Measurements from ENCODE around the gene ZSWIM2.
"Not testable (repeated sequence)": the region's sequence is repeated elsewhere in the genome, so short reads cannot be mapped to it uniquely, and the experiment has no call there.

Gene ZSWIM2, protein sequence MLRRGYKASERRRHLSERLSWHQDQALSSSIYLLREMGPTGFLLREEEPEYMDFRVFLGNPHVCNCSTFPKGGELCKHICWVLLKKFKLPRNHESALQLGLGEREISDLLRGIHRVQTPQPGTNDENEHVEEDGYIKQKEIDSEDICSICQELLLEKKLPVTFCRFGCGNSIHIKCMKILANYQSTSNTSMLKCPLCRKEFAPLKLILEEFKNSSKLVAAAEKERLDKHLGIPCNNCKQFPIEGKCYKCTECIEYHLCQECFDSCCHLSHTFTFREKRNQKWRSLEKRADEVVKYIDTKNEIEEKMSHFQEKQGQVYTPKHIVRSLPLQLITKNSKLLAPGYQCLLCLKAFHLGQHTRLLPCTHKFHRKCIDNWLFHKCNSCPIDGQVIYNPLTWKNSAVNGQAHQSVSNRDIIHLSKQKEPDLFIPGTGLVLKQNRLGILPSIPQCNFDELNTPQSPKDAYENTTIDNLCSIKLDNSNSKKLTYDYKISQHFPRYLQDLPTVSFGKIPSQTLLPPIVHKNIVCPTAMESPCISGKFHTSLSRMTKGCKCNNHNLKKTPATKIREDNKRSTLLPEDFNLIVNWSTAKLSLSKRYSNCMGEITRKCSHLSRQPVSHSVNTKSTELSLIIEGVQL

DNA sequence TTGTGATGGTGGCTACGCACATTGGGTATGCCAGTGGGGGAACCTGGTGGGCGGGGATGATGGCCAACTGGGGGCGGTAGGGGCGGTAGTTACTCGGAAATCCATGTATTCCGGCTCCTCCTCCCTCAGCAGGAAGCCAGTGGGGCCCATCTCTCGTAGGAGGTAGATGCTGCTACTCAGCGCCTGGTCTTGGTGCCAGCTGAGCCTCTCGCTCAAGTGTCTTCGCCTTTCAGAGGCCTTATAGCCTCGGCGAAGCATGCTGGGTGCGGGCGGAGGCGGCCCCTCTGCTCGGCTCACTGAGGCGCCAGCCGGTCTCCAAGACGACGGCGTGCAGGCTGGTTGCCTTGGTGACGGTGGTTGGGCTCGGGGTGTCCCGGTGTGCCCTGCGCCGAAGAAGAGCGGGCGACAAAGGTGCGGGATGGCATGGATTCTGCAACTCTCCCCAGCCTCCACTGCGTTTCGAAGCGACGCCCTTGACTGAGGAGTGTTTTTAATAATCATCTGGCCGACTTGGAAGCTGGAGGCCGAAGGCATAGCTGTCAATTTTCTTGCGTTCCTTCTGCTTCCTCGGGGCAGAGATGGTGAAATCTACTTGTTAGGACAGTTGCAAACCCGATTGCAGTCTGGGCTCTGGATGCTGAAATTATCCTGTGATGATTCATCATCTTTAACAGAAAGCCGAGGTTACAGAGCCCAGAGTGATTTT lies at the start of gene ZSWIM2:
ZSWIM2 (minus strand) TSS at position 298 of the 706 bp plus-strand sequence; CDS start at position 258, 40 bp downstream.
- no peak within 1 kb of the TSS for H3K27ac ChIP-seq
- TF ChIP-seq ZFX (IDR thresholded peaks at IDR 0.05): no peak
- TF ChIP-seq, protein P1, sequence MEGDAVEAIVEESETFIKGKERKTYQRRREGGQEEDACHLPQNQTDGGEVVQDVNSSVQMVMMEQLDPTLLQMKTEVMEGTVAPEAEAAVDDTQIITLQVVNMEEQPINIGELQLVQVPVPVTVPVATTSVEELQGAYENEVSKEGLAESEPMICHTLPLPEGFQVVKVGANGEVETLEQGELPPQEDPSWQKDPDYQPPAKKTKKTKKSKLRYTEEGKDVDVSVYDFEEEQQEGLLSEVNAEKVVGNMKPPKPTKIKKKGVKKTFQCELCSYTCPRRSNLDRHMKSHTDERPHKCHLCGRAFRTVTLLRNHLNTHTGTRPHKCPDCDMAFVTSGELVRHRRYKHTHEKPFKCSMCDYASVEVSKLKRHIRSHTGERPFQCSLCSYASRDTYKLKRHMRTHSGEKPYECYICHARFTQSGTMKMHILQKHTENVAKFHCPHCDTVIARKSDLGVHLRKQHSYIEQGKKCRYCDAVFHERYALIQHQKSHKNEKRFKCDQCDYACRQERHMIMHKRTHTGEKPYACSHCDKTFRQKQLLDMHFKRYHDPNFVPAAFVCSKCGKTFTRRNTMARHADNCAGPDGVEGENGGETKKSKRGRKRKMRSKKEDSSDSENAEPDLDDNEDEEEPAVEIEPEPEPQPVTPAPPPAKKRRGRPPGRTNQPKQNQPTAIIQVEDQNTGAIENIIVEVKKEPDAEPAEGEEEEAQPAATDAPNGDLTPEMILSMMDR (conservative IDR thresholded peaks at IDR 0.05): no peak

DNA sequence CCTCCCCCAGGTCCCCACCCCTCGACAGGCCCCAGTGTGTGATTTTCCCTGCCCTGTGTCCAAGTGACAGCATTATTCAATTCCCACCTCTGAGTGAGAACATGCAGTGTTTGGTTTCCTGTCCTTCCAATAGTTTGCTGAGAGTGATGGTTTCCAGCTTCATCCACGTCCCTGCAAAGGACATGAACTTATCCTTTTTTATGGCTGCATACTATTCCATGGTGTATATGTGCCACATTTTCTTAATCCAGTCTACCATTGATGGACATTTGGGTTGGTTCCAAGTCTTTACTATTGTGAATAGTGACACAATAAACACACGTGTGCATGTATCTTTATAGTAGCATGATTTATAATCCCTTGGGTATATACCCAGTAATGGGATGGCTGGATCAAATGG lies 47.2 kb upstream of the ZSWIM2 start:
- not testable (repeated sequence) for H3K27ac ChIP-seq

DNA sequence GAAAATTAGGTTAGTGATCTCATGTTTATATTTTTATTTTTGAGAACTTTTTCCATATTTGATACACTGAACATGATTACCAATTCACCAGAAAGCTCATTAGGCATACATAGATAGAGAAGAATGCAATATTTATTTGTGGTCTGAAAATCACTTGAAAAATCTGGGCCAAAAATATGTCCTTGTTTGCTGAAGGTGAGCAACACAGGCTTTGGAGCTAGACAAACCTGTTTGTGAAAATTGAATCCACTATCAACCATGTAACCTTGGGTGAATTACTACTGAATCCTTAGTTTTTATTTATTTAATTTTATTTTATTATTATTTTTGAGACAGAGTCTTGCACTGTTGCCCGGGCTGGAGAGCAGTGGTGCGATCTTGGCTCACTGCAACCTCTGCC lies 46.5 kb upstream of the ZSWIM2 start:
- H3K27ac ChIP-seq: no peak overlapping the region
- TF ChIP-seq ZFX (IDR thresholded peaks at IDR 0.05): no peak
- TF ChIP-seq, protein P1 (conservative IDR thresholded peaks at IDR 0.05): no peak

DNA sequence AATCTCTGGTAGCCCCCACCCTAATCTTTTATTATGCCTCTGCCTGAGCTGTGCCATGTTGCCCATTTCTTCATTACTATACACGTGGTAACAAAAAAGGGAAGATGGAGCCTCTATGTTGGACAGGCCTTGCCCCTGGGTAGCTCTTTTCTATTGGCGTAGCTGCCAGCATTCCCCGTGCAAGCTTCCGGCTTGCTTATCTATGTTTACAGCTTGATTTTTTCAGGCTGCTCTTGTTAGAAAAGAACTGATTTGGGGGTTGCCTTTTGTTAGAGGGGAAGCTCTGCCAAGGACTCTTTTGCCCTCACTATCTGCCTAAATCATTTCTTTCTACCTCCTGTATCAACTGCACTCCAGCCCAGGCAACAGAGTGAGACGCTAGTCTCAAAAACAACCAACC lies 45.5 kb upstream of the ZSWIM2 start:
- H3K27ac ChIP-seq: no peak overlapping the region
- no peak for TF ChIP-seq ZFX (IDR thresholded peaks at IDR 0.05)
- TF ChIP-seq, protein P1 (conservative IDR thresholded peaks at IDR 0.05): no peak

DNA sequence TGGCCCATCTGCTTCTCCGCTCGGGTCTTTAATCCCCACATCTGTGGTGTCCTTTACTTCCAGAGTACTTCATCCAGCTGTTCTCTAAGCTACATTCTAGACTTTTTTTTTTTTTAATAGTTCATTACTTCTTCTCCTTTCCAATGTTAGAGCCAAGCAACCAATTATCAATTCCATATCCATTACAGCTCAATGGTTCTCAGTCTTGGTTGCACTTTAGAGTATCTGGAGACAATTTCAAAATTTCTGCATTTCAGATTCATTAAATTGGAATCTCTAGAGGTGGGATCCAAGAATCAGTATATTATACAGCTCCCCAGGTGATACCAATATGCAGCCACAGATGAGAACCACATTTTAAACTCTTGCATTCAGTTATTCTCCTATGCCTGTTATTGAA lies 43.9 kb upstream of the ZSWIM2 start:
- TF ChIP-seq, protein P1 (conservative IDR thresholded peaks at IDR 0.05): no peak
- no peak for TF ChIP-seq ZFX (IDR thresholded peaks at IDR 0.05)
- H3K27ac ChIP-seq: no peak overlapping the region

DNA sequence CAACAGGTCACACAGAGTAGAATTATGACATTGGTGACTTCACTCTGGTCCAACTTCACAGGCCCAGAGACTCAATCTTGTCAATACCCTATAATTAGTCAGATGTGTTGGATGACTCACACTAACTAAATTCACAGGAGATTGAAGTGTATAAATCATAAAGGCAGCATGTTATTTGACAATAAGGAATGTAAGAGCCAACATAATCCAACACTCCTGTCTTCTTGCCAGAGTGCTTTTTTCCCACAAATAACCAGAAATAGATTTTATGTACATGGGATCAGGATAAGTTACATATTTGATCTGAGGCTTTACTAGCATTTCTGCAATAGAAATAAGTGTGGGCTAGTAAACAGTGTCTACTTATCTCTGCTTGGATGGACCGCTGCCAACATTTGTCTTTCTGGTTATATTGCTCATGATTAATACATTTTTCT lies 42.2 kb upstream of the ZSWIM2 start:
- TF ChIP-seq, protein P1 (conservative IDR thresholded peaks at IDR 0.05): no peak
- no peak for TF ChIP-seq ZFX (IDR thresholded peaks at IDR 0.05)
- H3K27ac ChIP-seq: no peak overlapping the region

DNA sequence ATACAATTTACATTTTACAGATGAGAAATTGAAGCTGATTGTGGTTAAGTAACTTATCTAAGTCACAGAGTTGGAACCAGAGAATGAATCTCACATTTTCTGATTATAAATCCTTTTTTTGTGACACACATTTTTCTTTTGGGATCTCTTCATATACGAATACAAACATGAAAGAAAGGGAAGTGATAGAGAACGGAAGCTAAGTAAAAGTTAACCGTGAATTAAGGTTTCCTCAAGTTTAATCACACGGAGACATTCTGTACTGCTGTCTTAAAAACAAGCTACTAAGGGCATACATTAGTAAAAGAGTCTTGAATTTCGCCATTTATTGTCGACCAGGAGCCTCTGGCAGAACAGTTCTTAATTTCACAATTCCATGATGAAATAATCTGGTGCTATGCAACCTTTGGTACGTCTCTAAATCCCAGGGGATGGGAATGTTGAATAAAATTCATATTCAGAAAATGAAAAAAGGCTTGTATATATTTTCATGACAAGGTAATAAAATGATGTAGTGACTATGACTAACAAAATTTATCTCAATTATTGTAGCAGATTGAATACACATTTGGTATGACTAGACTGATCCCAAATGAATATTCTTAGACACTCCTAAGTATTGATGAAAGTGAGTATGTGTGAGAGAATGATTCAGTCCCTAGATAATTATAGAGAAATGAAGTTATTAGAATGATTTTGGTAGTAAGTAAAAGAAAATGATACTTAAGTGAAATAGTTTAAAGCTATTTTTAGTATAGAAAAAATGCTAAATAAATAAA lies 40.3 kb upstream of the ZSWIM2 start:
- no peak overlapping the region for H3K27ac ChIP-seq
- TF ChIP-seq, protein P1 (conservative IDR thresholded peaks at IDR 0.05): no peak
- TF ChIP-seq ZFX (IDR thresholded peaks at IDR 0.05): no peak

Data from C4-2B (cell line).